ENCODE data around the gene FAM13A.

- TF ChIP-seq POLR2AphosphoS5 (IDR thresholded peaks at IDR 0.05) = no peak
- no peak for TF ChIP-seq CTCF (IDR thresholded peaks at IDR 0.05)
Measured at GRCh38 chr4:88788424-88788823, 268.6 kb downstream of the FAM13A start.

Measured in prostate gland (tissue), 2 donors.